Left colon (tissue), 2 donors: Measurements from ENCODE around the gene TNNT1. TPM values are rescaled to one million over a fixed set of nuclear protein-coding genes. Genes with fewer than 3 reads are reported as not detected.

ENCODE experiments used
- ATAC-seq: fragments of 200-7000 bp; cut with Tn5 transposase; one replicate; pipeline ENCODE4 v1.9.1; 2020; ENCODE audit warnings: mild to moderate bottlenecking, moderate library complexity
- DNase-seq, 2 donors: peaks; one replicate each; pipeline ENCODE4 v3.0.0-alpha.2; 2020
- intact Hi-C, 2 donors: fragments of 100-400 bp; cut with DNase I in 1 of 2; cut with micrococcal nuclease in 1 of 2; formaldehyde crosslinking; loops; one replicate each; pipeline versions ENCODE4 v1.11.2 to v1.14.0; 2022; cut with DNase I, micrococcal nuclease
- long read RNA-seq: library from polyadenylated mRNA; unstranded; transcript quantifications from one replicate; pipeline ENCODE4 v2.0.0, GENCODE V29; 2021
- total RNA-seq, 2 donors: library from RNA; stranded (reverse); fragmentation: NEBNext Ultra II Directional; extraction: Animal tissue kit (Norgen Biotek cat#: 25700); gene quantifications; one replicate each; pipeline ENCODE4 v1.2.1, GENCODE V29; 2021
- donor health status: DM: no; HTN: no; CAD: no.
- donor health status: DM: yes; HTN: yes; CAD: no.

The TNNT1 gene, protein sequence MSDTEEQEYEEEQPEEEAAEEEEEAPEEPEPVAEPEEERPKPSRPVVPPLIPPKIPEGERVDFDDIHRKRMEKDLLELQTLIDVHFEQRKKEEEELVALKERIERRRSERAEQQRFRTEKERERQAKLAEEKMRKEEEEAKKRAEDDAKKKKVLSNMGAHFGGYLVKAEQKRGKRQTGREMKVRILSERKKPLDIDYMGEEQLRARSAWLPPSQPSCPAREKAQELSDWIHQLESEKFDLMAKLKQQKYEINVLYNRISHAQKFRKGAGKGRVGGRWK
- total RNA-seq = under 1 TPM; 0.40 to 0.70 TPM
- long read RNA-seq = 0 reads

DNA sequence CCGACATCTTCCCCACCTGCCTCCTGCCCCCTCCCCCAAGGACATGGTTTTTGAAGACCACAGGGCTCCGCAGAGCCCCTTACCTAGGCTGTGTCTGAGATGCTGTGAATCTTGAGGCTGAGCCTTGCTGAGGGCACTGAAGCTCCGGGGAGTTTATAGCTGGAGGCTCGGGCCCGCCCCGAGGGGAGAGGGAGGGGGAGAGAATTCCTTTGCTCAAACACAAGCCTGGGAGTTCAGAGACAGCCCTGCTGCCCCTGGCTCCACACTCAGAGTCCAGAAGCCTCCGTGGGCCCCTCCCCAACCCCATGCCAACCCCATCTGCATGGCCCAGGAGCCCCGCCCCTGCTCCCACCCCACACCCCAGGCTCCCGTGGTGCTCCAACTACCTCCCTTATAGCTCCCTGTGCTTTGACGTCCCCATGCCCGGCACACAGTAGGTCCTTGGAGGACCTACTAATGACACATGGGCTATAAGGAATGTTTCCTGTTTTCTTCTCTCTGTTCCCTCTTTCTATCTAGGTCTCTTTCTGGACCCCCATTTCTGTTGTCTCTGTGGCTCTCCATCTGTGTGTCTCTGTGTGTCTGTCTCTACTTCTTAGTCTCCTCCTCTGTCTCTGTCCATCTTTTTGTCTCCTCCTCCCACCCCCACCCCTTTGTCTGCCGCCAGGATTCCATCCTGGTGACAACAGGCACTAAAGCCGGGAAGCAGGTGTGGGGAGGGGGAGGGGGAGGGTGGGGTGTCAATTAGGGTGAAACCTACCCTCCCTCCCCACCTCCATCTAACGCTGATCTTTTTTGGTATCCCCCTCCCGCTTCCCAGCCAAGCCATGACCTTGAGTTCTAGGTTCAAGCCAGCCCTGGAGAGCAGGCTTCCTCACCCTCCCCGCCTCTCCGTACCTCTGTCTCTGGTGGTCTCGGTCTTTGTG is at the start of gene TNNT1:
TNNT1 (minus strand) TSS at position 129 of the 926 bp plus-strand sequence. CDS start 2,049 bp downstream, outside the sequence.
- ATAC-seq (no peak), DNase-seq (no peak)
- intact Hi-C loops = no loop called here

DNA sequence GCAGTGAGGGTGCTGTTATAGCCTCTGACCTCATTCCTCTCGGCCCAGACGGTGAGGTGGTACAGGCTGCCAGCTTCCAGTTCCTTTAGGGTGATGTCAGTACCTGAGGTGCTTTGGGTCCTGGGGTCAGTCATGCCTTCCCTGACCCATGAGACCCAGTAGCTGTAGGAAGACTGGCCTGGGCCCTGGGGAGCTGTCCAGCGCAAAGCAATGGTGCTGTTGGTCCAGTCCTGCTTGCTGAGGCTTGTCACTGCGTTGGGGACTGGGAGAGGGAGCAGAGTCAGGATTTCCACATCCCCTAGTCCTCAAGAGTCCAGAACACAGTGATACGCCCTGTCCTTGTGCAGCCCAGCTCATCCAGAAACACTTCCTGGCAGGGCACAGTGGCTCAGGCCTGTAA is 49.6 kb upstream of the TNNT1 start:
- no peak for DNase-seq
- no peak for ATAC-seq
- intact Hi-C loops = no loop called here

DNA sequence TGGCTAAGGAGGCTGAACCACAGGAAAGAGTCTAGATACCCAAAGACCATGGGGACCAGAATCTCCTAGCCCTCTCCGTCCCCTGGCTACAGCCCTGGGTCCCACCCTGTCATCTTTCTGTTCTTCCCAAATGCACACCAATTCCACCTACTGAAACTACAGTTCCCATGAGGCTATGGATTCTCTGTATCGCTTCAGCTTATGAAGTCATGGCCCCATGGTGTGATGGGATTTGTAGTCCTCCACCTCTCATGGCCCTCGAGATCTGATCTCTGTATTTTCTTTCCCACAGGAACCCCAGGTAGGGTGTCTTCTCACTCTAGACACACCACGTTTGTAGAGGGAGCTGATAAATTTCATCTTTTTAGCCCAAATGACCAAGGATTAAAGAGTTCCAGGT is 48.5 kb upstream of the TNNT1 start:
- no peak for DNase-seq
- intact Hi-C loops = no loop called here
- ATAC-seq = peak; percentile 18

DNA sequence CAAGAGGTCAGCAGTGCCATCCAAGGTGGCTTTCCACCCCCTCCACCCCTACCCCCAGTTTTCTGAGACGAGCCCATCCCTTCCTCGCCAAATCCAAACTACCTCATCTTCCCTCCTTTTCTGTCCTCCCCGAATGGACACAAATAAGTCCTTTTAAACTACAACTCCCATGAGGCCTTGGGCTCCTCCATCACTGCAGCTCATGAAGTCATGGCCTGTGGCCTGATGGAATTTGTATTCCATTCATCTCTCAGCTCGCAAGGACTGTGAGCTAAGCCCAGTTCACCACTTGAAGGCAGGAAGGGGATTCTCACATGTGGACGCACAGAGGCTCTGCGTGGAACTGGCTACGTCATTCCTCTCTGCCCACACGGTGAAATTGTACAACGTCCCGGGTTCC is 47.8 kb upstream of the TNNT1 start:
- DNase-seq (no peak), ATAC-seq (peak; percentile 8)
- intact Hi-C loops = no loop called here

DNA sequence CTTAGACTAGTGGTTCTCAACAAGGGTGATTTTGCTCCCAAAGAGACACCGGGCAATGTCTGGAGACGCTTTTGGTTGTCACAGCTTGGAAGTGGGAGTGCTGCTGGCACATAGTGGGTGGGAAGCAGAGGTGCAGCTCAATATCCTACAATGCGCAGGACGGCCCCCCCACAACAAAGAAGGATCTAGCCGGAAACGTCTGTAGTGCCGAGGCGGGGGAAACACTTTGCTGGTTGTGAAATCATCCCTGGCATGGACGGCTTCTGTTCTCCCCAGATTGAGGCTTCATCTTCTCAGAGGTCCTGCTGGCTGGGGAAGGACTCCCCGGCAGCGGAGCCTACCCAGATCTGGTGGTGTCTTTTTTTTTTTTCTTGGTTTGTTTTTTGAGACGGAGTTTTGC is 44.5 kb upstream of the TNNT1 start:
- no peak for DNase-seq
- no peak for ATAC-seq
- intact Hi-C loops = no loop called here

DNA sequence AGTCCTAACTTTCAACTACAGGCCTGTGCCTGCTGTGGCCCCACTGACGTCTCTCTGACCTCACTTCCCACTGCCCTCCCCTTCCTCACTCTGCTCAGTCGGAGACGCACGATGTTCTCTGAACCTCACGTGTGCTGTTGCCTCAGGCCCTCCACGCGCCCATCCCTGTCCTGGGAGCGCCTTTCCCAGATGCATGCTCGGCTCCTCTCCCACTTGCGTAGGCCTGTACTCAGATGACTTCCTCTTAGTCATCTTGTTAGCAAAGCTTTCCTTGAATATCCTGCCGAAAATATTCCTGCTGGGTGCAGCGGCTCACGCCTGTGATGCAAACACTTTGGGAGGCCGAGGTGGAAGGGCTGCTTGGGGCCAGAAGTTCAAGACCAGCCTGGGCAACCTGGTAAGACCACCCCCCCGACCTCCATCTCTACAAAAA is 40.4 kb upstream of the TNNT1 start:
- no peak for DNase-seq
- intact Hi-C loops = no loop called here
- ATAC-seq = peak; percentile 12

DNA sequence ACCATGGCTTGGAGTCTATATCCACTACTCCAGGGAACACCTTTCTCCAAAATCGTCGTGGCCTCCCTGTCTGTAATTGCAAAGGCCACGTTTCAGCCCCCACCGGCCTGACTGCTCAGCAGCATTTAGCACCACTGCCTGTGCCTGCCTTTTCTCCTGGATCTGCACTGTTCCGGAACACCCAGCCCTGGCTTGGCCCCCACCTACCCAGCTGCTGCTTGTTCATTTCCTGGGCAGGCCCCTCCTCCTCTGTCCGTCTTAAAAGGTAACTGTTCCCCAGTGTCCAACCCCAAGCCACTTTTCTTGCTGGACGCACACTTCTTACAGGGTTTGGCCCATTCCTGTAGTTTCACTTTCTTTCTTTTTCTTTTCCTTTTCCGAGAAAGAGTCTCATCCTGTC is 39.6 kb upstream of the TNNT1 start:
- DNase-seq (no peak), ATAC-seq (peak; percentile 5)
- intact Hi-C loops = no loop called here

DNA sequence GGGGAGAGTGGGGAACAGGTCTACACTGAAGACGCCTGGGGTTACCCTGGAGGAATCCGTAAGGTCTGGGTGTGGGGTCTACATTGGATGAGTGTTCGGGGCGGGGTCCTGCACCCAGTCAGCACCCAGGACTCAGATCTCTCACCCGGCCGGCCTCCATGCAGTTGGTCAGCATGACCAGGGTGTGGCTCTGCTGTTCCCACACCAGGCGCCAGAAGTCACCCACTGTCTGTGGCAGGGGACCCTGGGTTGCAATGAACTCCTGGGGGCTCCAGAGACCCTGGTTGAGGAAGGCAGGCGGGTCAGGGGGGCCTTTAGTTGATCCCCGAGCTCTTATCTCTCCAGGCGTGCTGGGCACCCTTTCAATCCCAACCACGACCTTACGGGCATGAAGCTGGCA is 37.1 kb upstream of the TNNT1 start:
- peak; percentile 10 for ATAC-seq
- DNase-seq = no peak

DNA sequence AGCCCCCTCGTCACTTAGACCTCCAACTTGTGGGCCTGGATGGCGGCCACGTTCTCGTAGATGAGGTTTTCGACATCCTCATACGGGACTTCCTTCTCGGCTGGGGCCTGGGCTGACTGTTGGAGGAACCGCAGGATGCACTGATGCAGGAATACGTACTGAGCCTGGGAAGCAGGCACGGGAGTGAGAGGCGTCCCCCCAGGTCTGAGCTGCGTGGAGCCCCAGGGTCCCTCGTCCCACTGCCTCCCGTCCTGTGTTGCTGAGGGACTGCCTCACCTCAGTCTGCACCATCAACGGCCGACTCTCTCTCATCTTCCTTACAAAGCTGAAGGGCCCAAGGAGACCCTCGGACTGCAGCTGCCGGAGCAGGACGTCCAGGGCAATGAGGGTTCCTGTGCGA is 32.7 kb upstream of the TNNT1 start:
- intact Hi-C loops = no loop called here
- no peak for DNase-seq

More for the DNA sequence above, 37.1 kb upstream of the TNNT1 start:
- intact Hi-C loops = no loop called here

DNA sequence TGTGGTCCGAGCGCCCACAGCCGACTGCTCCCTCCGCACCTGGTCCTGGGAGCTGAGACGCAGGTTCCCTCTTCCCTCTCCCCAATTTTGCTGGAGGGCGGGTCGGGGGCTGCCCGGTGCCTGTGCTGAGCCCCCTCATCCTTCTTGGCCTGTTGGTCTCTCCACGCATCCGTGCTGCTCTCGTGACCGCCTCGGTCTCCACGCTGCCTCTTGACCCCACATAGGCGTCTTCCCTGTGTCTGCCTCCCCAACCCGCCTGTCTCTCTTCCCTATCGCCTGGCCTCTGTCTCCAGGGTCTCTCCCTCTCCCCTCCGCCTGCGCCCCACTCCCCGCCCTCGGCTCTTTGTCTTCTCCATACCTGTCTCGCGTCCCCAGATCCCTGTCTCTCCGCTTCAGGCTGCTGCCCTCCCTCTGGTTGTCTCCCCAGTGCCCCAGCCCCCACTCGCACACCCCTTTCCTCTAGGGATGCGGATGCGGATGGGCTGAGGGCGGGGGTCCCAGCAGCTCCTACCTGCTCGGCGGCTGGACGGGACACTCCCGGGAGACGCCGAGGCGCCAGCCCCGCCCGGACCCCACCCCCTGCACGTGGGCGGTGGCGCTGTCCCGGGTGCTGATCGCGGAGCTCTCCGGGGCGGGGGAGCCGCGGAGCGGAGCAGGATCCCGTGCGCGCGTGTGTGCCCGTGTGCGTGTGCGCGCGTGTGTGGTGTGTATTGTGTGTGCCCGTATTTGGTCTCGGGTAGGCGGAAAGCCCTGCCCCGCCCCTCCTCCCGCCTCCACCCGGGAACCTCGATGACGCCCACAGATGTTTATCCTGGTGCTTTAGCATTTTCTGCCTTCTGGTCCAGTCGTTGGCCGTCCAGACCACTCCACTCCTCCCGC is 30.8 kb upstream of the TNNT1 start, which contains the start of gene SYT5:
SYT5 (minus strand) TSS at position 684 of the 879 bp plus-strand sequence. CDS start 1,248 bp downstream, outside the sequence.
- peak in 1 of 2 donors; percentile 71 for DNase-seq
- intact Hi-C loops = no loop called here
- peak; percentile 84 for ATAC-seq

More for the DNA sequence above, 32.7 kb upstream of the TNNT1 start:
- no peak for ATAC-seq

DNA sequence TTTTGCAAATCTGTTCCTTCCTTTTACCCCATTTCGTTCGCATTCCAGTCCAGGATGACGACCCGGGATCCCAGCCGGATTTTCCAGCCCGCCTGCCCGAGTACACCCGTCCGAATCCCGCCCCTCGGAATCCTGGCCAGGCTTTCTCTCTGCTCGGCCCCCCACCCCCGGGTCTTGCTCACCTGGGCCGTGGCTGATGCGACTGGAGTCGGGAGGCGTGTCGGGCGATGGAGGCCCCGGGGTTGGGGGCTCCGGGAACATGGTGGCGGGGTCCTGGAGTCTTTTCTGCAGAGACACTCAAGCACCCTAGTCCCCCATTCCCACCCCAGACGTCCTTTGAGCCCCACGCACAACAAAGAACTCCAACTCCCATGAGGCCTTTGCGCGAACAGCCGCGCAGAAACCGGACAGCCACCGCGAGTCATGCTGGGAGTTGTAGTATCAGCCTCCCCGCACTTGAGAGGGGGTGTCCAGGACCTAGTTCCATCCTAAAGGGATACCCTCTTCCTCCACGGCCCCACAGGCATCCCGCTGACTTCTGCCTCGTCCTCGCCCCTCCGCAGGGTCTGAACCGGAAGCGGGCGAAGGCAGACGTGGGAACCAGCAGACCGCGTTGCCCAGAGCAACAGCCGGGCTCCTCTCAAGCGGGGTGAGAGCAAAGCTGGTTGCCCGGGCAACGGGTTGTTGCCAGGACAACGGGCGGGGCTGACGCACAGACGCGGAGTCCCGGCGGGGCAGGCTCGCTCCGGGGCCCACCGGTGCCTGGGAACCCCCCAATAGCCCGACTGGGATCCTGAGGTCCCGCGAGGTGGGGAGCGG is 30.0 kb upstream of the TNNT1 start:
- ATAC-seq (peak; percentile 53), DNase-seq (peak; percentile 60 to 75)
- intact Hi-C loops = no loop called here

DNA sequence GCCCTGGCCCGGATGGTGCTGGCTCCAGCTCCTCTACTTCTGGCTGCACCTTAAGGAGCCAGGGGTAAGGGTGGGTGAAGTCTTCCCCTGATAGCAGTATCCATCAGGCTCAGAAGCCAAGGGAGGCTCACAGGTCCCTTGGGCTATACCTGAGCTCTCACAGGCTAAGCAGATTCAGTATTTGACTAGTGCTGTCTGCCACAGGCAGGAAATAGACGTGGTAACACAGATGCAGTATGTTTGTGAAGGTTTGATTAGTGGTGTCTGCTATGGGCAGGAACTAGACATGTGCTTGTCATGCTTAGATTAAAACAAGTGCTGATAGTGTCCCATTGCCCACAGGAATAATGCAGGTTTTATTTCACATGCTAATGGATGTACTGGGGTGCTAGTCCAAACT is 27.1 kb upstream of the TNNT1 start:
- ATAC-seq = no peak
- no peak for DNase-seq
- intact Hi-C loops = no loop called here

DNA sequence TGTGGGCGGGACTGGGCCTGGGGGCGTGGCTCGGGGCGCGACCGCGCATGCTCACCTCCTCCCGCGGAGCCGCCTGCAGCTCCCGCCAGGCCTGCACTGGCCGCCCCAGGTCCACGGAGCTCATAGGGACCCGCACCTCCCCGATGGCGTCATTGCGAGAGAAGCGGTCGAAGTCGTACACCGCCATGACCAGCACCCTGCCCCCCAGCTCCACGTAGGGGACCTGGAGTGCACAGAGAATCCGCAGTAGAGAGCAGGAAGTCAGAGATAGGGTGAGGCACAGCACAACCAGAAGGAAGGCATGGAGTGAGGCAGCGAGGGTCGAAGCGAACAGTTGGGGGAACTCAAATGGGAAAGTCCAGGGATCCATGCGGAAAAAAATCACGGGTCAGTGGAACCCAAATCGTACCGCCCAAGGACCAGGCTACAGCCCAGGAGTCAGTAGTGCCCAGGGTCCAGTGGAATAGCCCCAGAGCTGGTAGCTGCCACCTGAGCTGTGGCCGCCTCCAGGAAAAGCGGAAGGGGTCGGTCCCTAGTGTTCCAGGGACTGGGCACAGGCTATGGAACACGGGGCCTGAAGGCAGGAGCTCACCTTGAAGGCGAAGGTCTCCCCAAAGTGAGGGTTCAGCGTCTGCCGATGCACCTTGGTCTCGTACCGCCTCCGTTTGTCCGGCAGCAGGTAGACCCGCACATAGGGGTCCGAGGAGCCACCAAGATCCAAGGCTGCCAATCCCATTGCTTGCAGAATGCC is 26.3 kb upstream of the TNNT1 start:
- DNase-seq (no peak), ATAC-seq (no peak)
- intact Hi-C loops = no loop called here

DNA sequence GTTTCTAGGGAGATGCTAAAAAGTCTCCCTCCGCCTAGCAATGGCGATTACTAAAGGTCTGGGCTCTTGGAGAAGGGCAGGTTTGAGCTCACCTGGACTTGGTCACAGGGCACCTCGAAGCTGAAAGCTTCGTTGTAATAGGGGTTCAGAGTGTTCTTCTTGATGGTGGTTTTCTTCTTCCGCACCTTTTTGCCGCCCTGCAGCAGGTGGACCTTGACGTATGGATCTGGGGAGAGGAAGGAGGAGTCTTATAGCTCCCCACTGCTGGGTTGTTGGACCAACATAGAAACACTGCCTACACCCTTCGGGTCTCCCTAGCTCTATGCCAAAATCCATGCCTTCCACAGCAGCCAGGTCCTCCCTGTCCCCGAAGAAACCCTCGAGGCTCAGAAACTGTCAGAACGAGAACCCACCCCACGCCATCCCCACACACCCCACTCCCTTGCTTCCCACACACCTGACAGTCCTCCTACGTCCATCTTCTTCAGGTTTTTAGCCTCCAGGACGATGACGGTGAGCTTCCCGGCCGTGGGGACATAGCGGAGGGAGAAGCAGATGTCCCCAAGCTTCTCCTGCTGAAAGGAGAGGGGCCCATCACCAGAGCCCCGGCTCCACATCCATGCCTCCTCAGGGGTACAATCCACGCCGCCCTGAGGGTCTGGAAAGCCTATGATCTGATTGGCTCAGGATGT is 25.6 kb upstream of the TNNT1 start:
- ATAC-seq (no peak), DNase-seq (no peak)
- intact Hi-C loops = no loop called here

DNA sequence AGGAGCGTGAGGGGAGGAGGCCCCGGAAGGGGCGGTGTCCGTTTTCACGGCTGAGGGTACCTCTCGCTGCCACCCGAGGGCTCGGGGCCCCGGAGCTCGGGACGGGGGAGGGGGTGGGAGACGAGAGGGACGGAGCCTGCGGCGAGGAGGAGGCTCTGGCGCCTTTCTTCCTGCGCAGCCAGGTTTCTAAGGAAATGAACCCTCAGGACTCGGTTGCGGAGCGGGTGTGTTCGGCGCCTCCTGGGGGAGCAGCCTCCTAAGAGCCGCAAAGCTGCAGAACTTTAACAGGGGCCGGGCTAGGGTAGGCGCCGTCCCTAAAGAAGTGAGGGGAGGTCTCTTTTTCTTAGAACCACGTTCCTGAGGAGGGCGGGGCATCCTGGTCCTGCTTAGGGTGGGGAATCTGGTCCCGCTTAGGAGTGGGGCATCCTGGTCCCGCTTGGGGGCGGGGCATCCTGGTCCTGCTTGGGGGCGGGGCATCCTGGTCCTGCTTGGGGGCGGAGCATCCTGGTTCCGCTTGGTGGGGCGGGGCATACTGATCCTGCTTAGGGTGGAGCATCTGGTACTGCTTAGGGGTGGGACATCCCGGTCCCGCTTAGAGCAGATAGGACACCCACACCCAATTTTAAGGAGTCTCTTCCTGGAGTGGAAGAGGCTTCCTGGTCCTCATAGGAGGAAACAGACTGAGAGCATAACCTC is 24.9 kb upstream of the TNNT1 start:
- DNase-seq (peak in 1 of 2 donors; percentile 71), ATAC-seq (peak; percentile 73)
- intact Hi-C loops = no loop called here

DNA sequence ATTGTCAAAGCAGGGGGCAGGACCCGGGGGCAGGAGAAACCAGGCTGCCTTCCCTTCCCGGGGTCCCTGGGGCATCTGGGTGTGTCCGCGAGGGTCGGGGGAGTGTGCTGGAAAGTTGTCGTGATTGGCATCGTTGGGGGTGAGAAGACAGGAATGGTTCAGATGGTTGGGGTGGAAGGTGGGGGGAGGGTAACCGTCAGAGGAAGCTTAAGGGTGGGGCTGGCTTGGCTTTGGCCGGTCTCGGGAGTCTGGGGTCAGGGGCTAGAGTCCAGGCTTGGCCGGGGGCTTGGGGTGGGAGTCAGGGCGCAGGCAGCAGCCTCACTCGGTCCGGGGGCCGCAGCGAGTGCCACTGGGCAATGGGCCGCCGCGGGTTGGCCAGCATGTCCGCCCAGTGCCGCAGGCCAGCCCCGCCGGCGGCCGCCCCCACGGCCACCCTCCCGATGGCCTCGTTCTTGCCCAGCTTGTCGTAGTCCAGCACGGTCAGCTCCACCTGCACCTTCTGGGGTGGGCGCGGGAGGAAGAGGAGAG is 24.2 kb upstream of the TNNT1 start:
- no peak for DNase-seq
- intact Hi-C loops = no loop called here
- ATAC-seq = peak; percentile 3
